B cell (primary cell): Measurements from ENCODE around the gene OR2G2. TPM values are rescaled to one million over a fixed set of nuclear protein-coding genes. Genes with fewer than 3 reads are reported as not detected.

Source experiments
- ATAC-seq: fragments of 200-7000 bp; cut with Tn5 transposase; one replicate; pipeline ENCODE4 v1.10.0; 2021; ENCODE audit warnings: low read depth, mild to moderate bottlenecking, moderate number of reproducible peaks, moderate library complexity
- CTCF ChIA-PET: fragments of 350-600 bp; sonication (Branson Sonifier 250); formaldehyde crosslinking; loops from one replicate; lab custom pipeline; 2021; ENCODE audit warnings: antibody characterized with exemption, inconsistent platforms; lab: Charles Lee
- POLR2A ChIA-PET: fragments of 350-600 bp; sonication (Branson Sonifier 250); formaldehyde crosslinking; loops from one replicate; lab custom pipeline; 2021; ENCODE audit warnings: antibody characterized with exemption; lab: Charles Lee
- DNase-seq: peaks from one replicate; pipeline ENCODE4 v3.0.0; 2013
- H2AFZ ChIP-seq: 2 replicates; pipeline ENCODE4 v1.6.1; 2012; ENCODE audit warnings: mild to moderate bottlenecking, low read depth, low read length; ENCODE audit not compliant: insufficient read depth, poor library complexity, severe bottlenecking
- H3K27ac ChIP-seq, 2 donors: 1 replicate in 1 of 2; 2 replicates in 1 of 2; pipeline ENCODE4 v1.5.1; 2012 to 2013; ENCODE audit warnings: low read length in 2 of 2, mild to moderate bottlenecking in 2 of 2, moderate library complexity in 1 of 2
- H3K27me3 ChIP-seq, 4 experiments: fragments of 200-600 bp in 1 of 4; sonication (generic) in 1 of 4; replicated peaks in 1 of 4; 1 replicate in 2 of 4; 2 replicates in 2 of 4; pipeline versions ENCODE4 v1.6.1 to v1.7.0; 2013 to 2016; ENCODE audit warnings: low read length in 3 of 4, mild to moderate bottlenecking in 2 of 4, mixed read lengths in 1 of 4, moderate library complexity in 1 of 4; ENCODE audit not compliant: insufficient read depth in 4 of 4, control insufficient read depth in 3 of 4; ENCODE audit errors: control extremely low read depth in 1 of 4
- H3K36me3 ChIP-seq, 2 experiments: replicated peaks in 1 of 2; 1 replicate in 1 of 2; 2 replicates in 1 of 2; pipeline versions ENCODE4 v1.6.1 to v1.7.1; 2013; ENCODE audit warnings: low read length in 1 of 2; ENCODE audit not compliant: insufficient read depth in 2 of 2, control insufficient read depth in 1 of 2; ENCODE audit errors: control extremely low read depth in 1 of 2, extremely low read depth in 1 of 2
- H3K4me1 ChIP-seq, 2 donors: fragments of 200-600 bp in 1 of 2; sonication (generic) in 1 of 2; 1 replicate in 1 of 2; 2 replicates in 1 of 2; pipeline versions ENCODE4 v1.5.1 to v1.6.1; 2013 to 2017; ENCODE audit warnings: low read length in 2 of 2; ENCODE audit not compliant: control insufficient read depth in 2 of 2, insufficient read depth in 2 of 2
- H3K4me2 ChIP-seq: replicated peaks from 2 replicates; pipeline ENCODE3; 2012; ENCODE audit warnings: mild to moderate bottlenecking, low read depth, low read length; ENCODE audit not compliant: poor library complexity, severe bottlenecking
- H3K4me3 ChIP-seq, 5 experiments: fragments of 200-600 bp in 1 of 5; sonication (generic) in 1 of 5; 1 replicate in 3 of 5; 2 replicates in 2 of 5; pipeline versions ENCODE4 v1.5.1 to v1.7.0; 2011 to 2016; ENCODE audit warnings: low read length in 4 of 5, mild to moderate bottlenecking in 4 of 5, low read depth in 2 of 5, control low read depth in 1 of 5, moderate library complexity in 1 of 5; ENCODE audit not compliant: insufficient read depth in 1 of 5; ENCODE audit errors: control extremely low read depth in 1 of 5, extremely low read depth in 1 of 5
- H3K79me2 ChIP-seq: fragments of 200-600 bp; sonication (generic); one replicate; pipeline ENCODE4 v1.6.0; 2016; ENCODE audit warnings: low read length; ENCODE audit not compliant: control insufficient read depth, insufficient read depth
- H3K9ac ChIP-seq: fragments of 200-600 bp; sonication (generic); 2 replicates; pipeline ENCODE4 v1.6.1; 2017; ENCODE audit warnings: mild to moderate bottlenecking, low read length, moderate library complexity
- H3K9me3 ChIP-seq, 3 donors: one replicate each; pipeline versions ENCODE4 v1.6.1 to v1.7.1; 2013; ENCODE audit warnings: low read length in 2 of 3; ENCODE audit not compliant: control insufficient read depth in 2 of 3, insufficient read depth in 1 of 3; ENCODE audit errors: control extremely low read depth in 1 of 3
- H4K20me1 ChIP-seq: 2 replicates; pipeline ENCODE4 v1.6.0; 2012; ENCODE audit warnings: mild to moderate bottlenecking, low read length; ENCODE audit not compliant: insufficient read depth, control insufficient read depth, poor library complexity, severe bottlenecking
- H3K27ac Mint-ChIP-seq: one replicate; pipeline ENCODE4 v1.8.0; 2021; ENCODE audit warnings: mixed read lengths
- H3K27me3 Mint-ChIP-seq: one replicate; pipeline ENCODE4 v1.8.0; 2021; ENCODE audit warnings: mixed read lengths
- H3K4me1 Mint-ChIP-seq: one replicate; pipeline ENCODE4 v1.8.0; 2021; ENCODE audit warnings: mixed read lengths
- H3K4me3 Mint-ChIP-seq: one replicate; pipeline ENCODE4 v1.8.0; 2021; ENCODE audit warnings: mixed read lengths
- H3K9me3 Mint-ChIP-seq: one replicate; pipeline ENCODE4 v1.8.0; 2022; ENCODE audit warnings: mixed read lengths; ENCODE audit not compliant: insufficient read depth
- CTCF ChIP-seq: fragments of 200-600 bp; IDR thresholded peaks from one replicate; pipeline ENCODE4 v1.8.0; 2022; ENCODE audit warnings: antibody characterized with exemption, mild to moderate bottlenecking
- EZH2 ChIP-seq: IDR thresholded peaks from 2 replicates; pipeline ENCODE4 v1.6.1; 2012; ENCODE audit warnings: borderline replicate concordance, low read depth, mild to moderate bottlenecking, moderate library complexity, low read length; ENCODE audit not compliant: insufficient read depth, poor library complexity, severe bottlenecking
- WGBS: methylation state at CpG from one replicate; pipeline ENCODE4 v1.1.5; 2013; ENCODE audit warnings: missing lambda C conversion rate; ENCODE audit not compliant: insufficient coverage; 5-methylcytosine and 5-hydroxymethylcytosine counted together
- intact Hi-C: fragments of 100-400 bp; cut with micrococcal nuclease; formaldehyde crosslinking; loops from one replicate; pipeline ENCODE4 v1.10.0; 2022
- polyA plus RNA-seq: library from polyadenylated mRNA; depleted of rRNA; stranded (reverse); fragments of >200 nt; gene quantifications from 2 replicates; pipeline ENCODE4 v1.2.3, GENCODE V29; 2012
- total RNA-seq, 2 donors: library from RNA; stranded (reverse); fragments of 120-200 nt in 1 of 2; gene quantifications; 1 replicate in 1 of 2; 2 replicates in 1 of 2; pipeline versions ENCODE4 v1.2.3 to v1.2.4, GENCODE V29; 2013 to 2022

OR2G2 gene
- total and polyA plus RNA-seq, 2 donors (not counting 1 experiment from before 2014, with no cell fraction given) = not detected

GRCh38 chr1:247552231-247552630, 35.9 kb upstream of the OR2G2 start:
- no peak overlapping the region for H3K4me3 ChIP-seq
- H3K9me3 ChIP-seq = peaks cover 0 to 3% (median 0%) of the 10 kb centered on the region in 3 donors
- DNase-seq (no peak), ATAC-seq (no peak)
- Mint-ChIP-seq H3K9me3 (no peaks in the 10 kb centered on the region), H3K4me1 (peaks cover 6% of the 10 kb centered on the region), H3K27me3 (peaks cover 18% of the 10 kb centered on the region), H3K27ac (no peak overlapping the region), H3K4me3 (no peak overlapping the region)
- peaks cover 0 to 6% (median 0%) of the 10 kb centered on the region in 4 experiments for H3K27me3 ChIP-seq
- ChIA-PET CTCF (no interaction called here), POLR2A (no interaction called here)
- 80% methylated on average over 1 of the region's 2 CpGs for WGBS
- no peaks in the 10 kb centered on the region for H4K20me1 ChIP-seq
- H3K79me2 ChIP-seq = no peaks in the 10 kb centered on the region
- no peak overlapping the region for H3K9ac ChIP-seq
- H2AFZ ChIP-seq = no peak overlapping the region
- peaks cover 3 to 6% of the 10 kb centered on the region in 2 donors for H3K4me1 ChIP-seq
- no peak overlapping the region for H3K4me2 ChIP-seq
- H3K36me3 ChIP-seq = no peaks in the 10 kb centered on the region
- no peak for TF ChIP-seq CTCF
- TF ChIP-seq EZH2 = no peak
- H3K27ac ChIP-seq = no peak overlapping the region
- intact Hi-C loops = no loop called here

GRCh38 chr1:247557926-247558674, 30.1 kb upstream of the OR2G2 start:
- CTCF ChIA-PET = no interaction called here
- WGBS = no CpG with 5 or more reads among the region's 2 CpGs
- intact Hi-C loops = no loop called here

More at GRCh38 chr1:247557926-247558674, 30.1 kb upstream of the OR2G2 start:
- H3K4me2 ChIP-seq = no peak overlapping the region
- ATAC-seq = no peak
- H3K27me3 ChIP-seq = no peaks in the 10 kb centered on the region
- H2AFZ ChIP-seq = no peak overlapping the region
- no peak for DNase-seq
- TF ChIP-seq EZH2 = no peak
- TF ChIP-seq CTCF = no peak
- no peaks in the 10 kb centered on the region for H3K4me1 ChIP-seq
- no peak overlapping the region for H3K27ac ChIP-seq
- no peaks in the 10 kb centered on the region for H3K79me2 ChIP-seq
- no peak overlapping the region for H3K4me3 ChIP-seq
- peaks cover 0 to 3% (median 0%) of the 10 kb centered on the region in 3 donors for H3K9me3 ChIP-seq
- no peak overlapping the region for H3K27ac Mint-ChIP-seq
- H4K20me1 ChIP-seq = no peaks in the 10 kb centered on the region
- no peaks in the 10 kb centered on the region for H3K9me3 Mint-ChIP-seq
- H3K9ac ChIP-seq = no peak overlapping the region
- H3K4me1 Mint-ChIP-seq = no peaks in the 10 kb centered on the region
- H3K27me3 Mint-ChIP-seq = peaks cover 12% of the 10 kb centered on the region
- POLR2A ChIA-PET = no interaction called here
- no peaks in the 10 kb centered on the region for H3K36me3 ChIP-seq
- H3K4me3 Mint-ChIP-seq = no peak overlapping the region
